OCI-LY1 (cell line): ENCODE measurements around the gene PSAP.

Source experiments
- H2AFZ ChIP-seq: fragments of 200-600 bp; sonication (generic), shearing (Covaris generic); 2 replicates; pipeline ENCODE4 v1.6.0; 2014; ENCODE audit warnings: antibody characterized with exemption, mild to moderate bottlenecking, low read length
- H3F3A ChIP-seq: fragments of 200-600 bp; sonication (generic), shearing (Covaris generic); 2 replicates; pipeline ENCODE4 v1.6.0; 2014; ENCODE audit warnings: mild to moderate bottlenecking, antibody characterized with exemption, low read length, moderate library complexity; ENCODE audit not compliant: insufficient read depth
- H3K27ac ChIP-seq: fragments of 200-600 bp; sonication (generic); 2 replicates; pipeline ENCODE4 v1.5.1; 2014; ENCODE audit warnings: low read length, mixed run types, mild to moderate bottlenecking, low read depth; ENCODE audit not compliant: poor library complexity, severe bottlenecking
- H3K27me3 ChIP-seq: fragments of 200-600 bp; sonication (generic); 2 replicates; pipeline ENCODE4 v1.6.0; 2014; ENCODE audit warnings: antibody characterized with exemption, mild to moderate bottlenecking, low read length, moderate library complexity; ENCODE audit not compliant: insufficient read depth
- H3K36me3 ChIP-seq: fragments of 200-600 bp; sonication (generic); 2 replicates; pipeline ENCODE4 v1.6.1; 2014; ENCODE audit warnings: mild to moderate bottlenecking, antibody characterized with exemption, low read length, moderate library complexity, mixed read lengths; ENCODE audit not compliant: insufficient read depth
- H3K4me1 ChIP-seq: fragments of 200-600 bp; sonication (generic); 2 replicates; pipeline ENCODE4 v1.5.1; 2014; ENCODE audit warnings: mild to moderate bottlenecking, low read length, moderate library complexity; ENCODE audit not compliant: insufficient read depth, severe bottlenecking
- H3K4me2 ChIP-seq: fragments of 200-600 bp; sonication (generic), shearing (Covaris generic); 2 replicates; pipeline ENCODE4 v1.6.1; 2014; ENCODE audit warnings: low read length
- H3K4me3 ChIP-seq: fragments of 200-600 bp; sonication (generic); 2 replicates; pipeline ENCODE4 v1.5.1; 2014; ENCODE audit warnings: low read length, low read depth, mild to moderate bottlenecking, mixed read lengths; ENCODE audit not compliant: poor library complexity, severe bottlenecking
- H3K79me2 ChIP-seq: fragments of 200-600 bp; shearing (Covaris generic); 2 replicates; pipeline ENCODE4 v1.6.1; 2016; ENCODE audit warnings: mixed run types, low read length, mixed read lengths; ENCODE audit not compliant: insufficient read depth
- H3K9ac ChIP-seq: fragments of 200-600 bp; sonication (generic), shearing (Covaris generic); 2 replicates; pipeline ENCODE4 v1.6.1; 2014; ENCODE audit warnings: mild to moderate bottlenecking, low read length, mixed read lengths
- H3K9me2 ChIP-seq: fragments of 200-600 bp; sonication (generic), shearing (Covaris generic); 2 replicates; pipeline ENCODE4 v1.6.1; 2014; ENCODE audit warnings: low read depth, mild to moderate bottlenecking, low read length, mixed read lengths
- H3K9me3 ChIP-seq: fragments of 200-600 bp; shearing (Covaris generic); 2 replicates; pipeline ENCODE4 v1.6.1; 2014; ENCODE audit warnings: low read length, mixed read lengths
- H4K20me1 ChIP-seq: fragments of 200-600 bp; sonication (generic), shearing (Covaris generic); 2 replicates; pipeline ENCODE4 v1.6.0; 2016; ENCODE audit warnings: mild to moderate bottlenecking, low read length; ENCODE audit not compliant: insufficient read depth
- CTCF ChIP-seq: fragments of 200-600 bp; sonication (generic), shearing (Covaris generic); IDR thresholded peaks from 2 replicates; pipeline ENCODE4 v1.5.1; 2017; ENCODE audit warnings: mild to moderate bottlenecking, antibody characterized with exemption, low read length, moderate library complexity, mixed read lengths
- EZH2 ChIP-seq: fragments of 200-600 bp; sonication (generic), shearing (Covaris generic); IDR thresholded peaks from 2 replicates; pipeline ENCODE4 v1.8.0; 2017; ENCODE audit warnings: borderline replicate concordance, mixed run types, mild to moderate bottlenecking, antibody characterized with exemption, low read length, moderate library complexity, mixed read lengths

The PSAP gene

GRCh38 chr10:71805776-71806703 is 45.0 kb downstream of the PSAP start:
- Histone ChIP-seq H3K9me3 (no peaks in the 10 kb centered on the region), H3K36me3 (no peaks in the 10 kb centered on the region), H2AFZ (no peak overlapping the region), H4K20me1 (no peaks in the 10 kb centered on the region), H3K9ac (no peak overlapping the region), H3K4me1 (no peaks in the 10 kb centered on the region), H3K9me2 (no peaks in the 10 kb centered on the region), H3F3A (no peaks in the 10 kb centered on the region), H3K27me3 (peaks cover 6% of the 10 kb centered on the region; the same call in 1 of the 2 replicates), H3K4me3 (no peak overlapping the region), H3K4me2 (no peak overlapping the region), H3K79me2 (no peaks in the 10 kb centered on the region), H3K27ac (no peak overlapping the region)
- TF ChIP-seq EZH2: no peak
- TF ChIP-seq CTCF: no peak

GRCh38 chr10:71804077-71804476 is 47.0 kb downstream of the PSAP start:
- no peaks in the 10 kb centered on the region for H3K36me3 ChIP-seq
- TF ChIP-seq EZH2 (no peak), CTCF (no peak)
- no peaks in the 10 kb centered on the region for H3F3A ChIP-seq
- H2AFZ ChIP-seq: no peak overlapping the region
- H3K27ac ChIP-seq: no peak overlapping the region
- H3K4me3 ChIP-seq: no peak overlapping the region
- H3K79me2 ChIP-seq: no peaks in the 10 kb centered on the region
- H3K27me3 ChIP-seq: peaks cover 6% of the 10 kb centered on the region
- H3K9ac ChIP-seq: no peak overlapping the region
- H3K9me2 ChIP-seq: no peaks in the 10 kb centered on the region
- no peaks in the 10 kb centered on the region for H4K20me1 ChIP-seq
- H3K4me2 ChIP-seq: no peak overlapping the region
- H3K4me1 ChIP-seq: no peaks in the 10 kb centered on the region
- no peaks in the 10 kb centered on the region for H3K9me3 ChIP-seq

- TF ChIP-seq EZH2: no peak
- TF ChIP-seq CTCF: no peak
- H3K9ac ChIP-seq: no peak overlapping the region
Measured at GRCh38 chr10:71802715-71803488, 48.1 kb downstream of the PSAP start.

More at GRCh38 chr10:71802715-71803488, 48.1 kb downstream of the PSAP start:
- no peak overlapping the region for H2AFZ ChIP-seq
- H4K20me1 ChIP-seq: no peaks in the 10 kb centered on the region
- no peaks in the 10 kb centered on the region for H3K9me2 ChIP-seq
- no peaks in the 10 kb centered on the region for H3K9me3 ChIP-seq
- no peaks in the 10 kb centered on the region for H3K36me3 ChIP-seq
- H3K79me2 ChIP-seq: no peaks in the 10 kb centered on the region
- no peak overlapping the region for H3K4me3 ChIP-seq
- H3K27ac ChIP-seq: no peak overlapping the region
- peaks cover 3% of the 10 kb centered on the region for H3K27me3 ChIP-seq
- H3K4me1 ChIP-seq: no peaks in the 10 kb centered on the region
- H3F3A ChIP-seq: no peaks in the 10 kb centered on the region
- no peak overlapping the region for H3K4me2 ChIP-seq
